ENCODE data around the gene SPATS1. TPM values are rescaled to one million over a fixed set of nuclear protein-coding genes. Genes with fewer than 3 reads are reported as not detected.

Gene SPATS1
- total RNA-seq, 1 experiment from 2014 or later: not detected

DNA sequence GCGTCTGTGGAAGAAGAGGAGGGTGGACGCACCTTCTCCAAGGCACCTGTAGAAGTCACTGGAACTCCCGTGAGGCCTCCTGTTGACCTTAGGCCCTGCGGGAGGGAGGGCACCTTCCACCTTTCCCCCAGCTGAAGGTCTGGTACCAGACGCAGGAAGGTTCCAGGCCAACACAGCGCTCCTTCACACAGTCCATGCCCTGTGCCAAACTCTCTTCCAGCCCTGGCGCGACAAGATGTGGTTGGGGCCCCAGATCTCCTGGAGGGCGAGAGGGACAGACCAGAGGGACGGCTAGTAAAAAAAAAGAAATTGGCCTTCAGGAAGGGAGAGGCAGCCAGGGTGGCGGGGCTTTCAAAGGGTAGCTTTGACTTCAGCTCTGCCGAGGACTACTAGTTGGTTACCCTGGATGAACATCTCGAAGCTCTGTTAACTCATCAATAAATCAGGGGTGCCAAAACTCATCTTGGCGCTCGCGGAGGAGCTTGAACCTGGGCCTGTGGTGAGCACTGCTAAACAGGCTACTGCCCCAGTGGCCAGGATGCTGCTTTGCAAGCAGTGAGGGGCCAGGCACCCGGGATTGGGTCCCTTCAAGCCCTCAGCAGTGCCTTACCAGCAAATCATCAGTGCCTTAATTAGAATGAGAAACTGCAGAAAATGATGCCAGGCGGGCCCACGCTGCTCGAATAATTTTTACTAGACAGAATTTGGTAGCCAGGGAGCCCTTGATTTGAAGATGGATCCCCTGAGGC lies 44.2 kb upstream of the SPATS1 start:
- CTCF ChIA-PET: interaction anchor here (0.8 to 5.3 kb wide), 9 partner anchors 14 to 52 kb away, joined by 3 to 37 read pairs (median 4); partner anchors contain the start of genes AARS2 and HSP90AB1
- Mint-ChIP-seq H3K27ac (no peak overlapping the region), H3K4me1 (peaks cover 11% of the 10 kb centered on the region), H3K36me3 (peaks cover 28% of the 10 kb centered on the region), H3K27me3 (ENCODE audit: low read depth) (peaks cover 36% of the 10 kb centered on the region), H3K9me3 (no peaks in the 10 kb centered on the region), H3K4me3 (peak overlapping the region; percentile 66)
- DNase-seq (ENCODE audit: low spot score) (no peak), ATAC-seq (peak; percentile 55)
- POLR2A ChIA-PET: interaction anchor here (0.8 to 2.4 kb wide), 4 partner anchors 14 to 42 kb away, joined by 3 to 7 read pairs (median 4); partner anchors contain the start of gene AARS2
- TF ChIP-seq GTF2I (CRISPR knock-in tag; conservative IDR thresholded peaks at IDR 0.05) (peak; percentile 57; the same call in 1 of the 2 replicates), OVOL2 (CRISPR knock-in tag; IDR thresholded peaks at IDR 0.05; ENCODE audit: borderline replicate concordance) (no peak), EMX1 (CRISPR knock-in tag; IDR thresholded peaks at IDR 0.05) (no peak), RELA (CRISPR knock-in tag; IDR thresholded peaks at IDR 0.05; ENCODE audit: borderline replicate concordance) (no peak), SMAD3 (CRISPR knock-in tag; IDR thresholded peaks at IDR 0.05; ENCODE audit: borderline replicate concordance) (no peak), SP1 (CRISPR knock-in tag; conservative IDR thresholded peaks at IDR 0.05) (no peak), ZNF396 (CRISPR knock-in tag; IDR thresholded peaks at IDR 0.05; ENCODE audit: borderline replicate concordance) (no peak), NR2C2 (CRISPR knock-in tag; IDR thresholded peaks at IDR 0.05) (no peak), PRRX2 (CRISPR knock-in tag; IDR thresholded peaks at IDR 0.05) (no peak), ZNF423 (CRISPR knock-in tag; IDR thresholded peaks at IDR 0.05) (no peak)
- TF ChIP-seq, protein P1, sequence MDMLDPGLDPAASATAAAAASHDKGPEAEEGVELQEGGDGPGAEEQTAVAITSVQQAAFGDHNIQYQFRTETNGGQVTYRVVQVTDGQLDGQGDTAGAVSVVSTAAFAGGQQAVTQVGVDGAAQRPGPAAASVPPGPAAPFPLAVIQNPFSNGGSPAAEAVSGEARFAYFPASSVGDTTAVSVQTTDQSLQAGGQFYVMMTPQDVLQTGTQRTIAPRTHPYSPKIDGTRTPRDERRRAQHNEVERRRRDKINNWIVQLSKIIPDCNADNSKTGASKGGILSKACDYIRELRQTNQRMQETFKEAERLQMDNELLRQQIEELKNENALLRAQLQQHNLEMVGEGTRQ (CRISPR knock-in tag; IDR thresholded peaks at IDR 0.05): no peak
- TF ChIP-seq, protein P2, sequence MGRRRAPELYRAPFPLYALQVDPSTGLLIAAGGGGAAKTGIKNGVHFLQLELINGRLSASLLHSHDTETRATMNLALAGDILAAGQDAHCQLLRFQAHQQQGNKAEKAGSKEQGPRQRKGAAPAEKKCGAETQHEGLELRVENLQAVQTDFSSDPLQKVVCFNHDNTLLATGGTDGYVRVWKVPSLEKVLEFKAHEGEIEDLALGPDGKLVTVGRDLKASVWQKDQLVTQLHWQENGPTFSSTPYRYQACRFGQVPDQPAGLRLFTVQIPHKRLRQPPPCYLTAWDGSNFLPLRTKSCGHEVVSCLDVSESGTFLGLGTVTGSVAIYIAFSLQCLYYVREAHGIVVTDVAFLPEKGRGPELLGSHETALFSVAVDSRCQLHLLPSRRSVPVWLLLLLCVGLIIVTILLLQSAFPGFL (CRISPR knock-in tag; IDR thresholded peaks at IDR 0.05; ENCODE audit: borderline replicate concordance): no peak
- TF ChIP-seq, protein P3, sequence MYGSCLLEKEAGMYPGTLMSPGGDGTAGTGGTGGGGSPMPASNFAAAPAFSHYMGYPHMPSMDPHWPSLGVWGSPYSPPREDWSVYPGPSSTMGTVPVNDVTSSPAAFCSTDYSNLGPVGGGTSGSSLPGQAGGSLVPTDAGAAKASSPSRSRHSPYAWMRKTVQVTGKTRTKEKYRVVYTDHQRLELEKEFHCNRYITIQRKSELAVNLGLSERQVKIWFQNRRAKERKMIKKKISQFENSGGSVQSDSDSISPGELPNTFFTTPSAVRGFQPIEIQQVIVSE (CRISPR knock-in tag; IDR thresholded peaks at IDR 0.05; ENCODE audit: borderline replicate concordance): no peak
- TF ChIP-seq, protein P4, sequence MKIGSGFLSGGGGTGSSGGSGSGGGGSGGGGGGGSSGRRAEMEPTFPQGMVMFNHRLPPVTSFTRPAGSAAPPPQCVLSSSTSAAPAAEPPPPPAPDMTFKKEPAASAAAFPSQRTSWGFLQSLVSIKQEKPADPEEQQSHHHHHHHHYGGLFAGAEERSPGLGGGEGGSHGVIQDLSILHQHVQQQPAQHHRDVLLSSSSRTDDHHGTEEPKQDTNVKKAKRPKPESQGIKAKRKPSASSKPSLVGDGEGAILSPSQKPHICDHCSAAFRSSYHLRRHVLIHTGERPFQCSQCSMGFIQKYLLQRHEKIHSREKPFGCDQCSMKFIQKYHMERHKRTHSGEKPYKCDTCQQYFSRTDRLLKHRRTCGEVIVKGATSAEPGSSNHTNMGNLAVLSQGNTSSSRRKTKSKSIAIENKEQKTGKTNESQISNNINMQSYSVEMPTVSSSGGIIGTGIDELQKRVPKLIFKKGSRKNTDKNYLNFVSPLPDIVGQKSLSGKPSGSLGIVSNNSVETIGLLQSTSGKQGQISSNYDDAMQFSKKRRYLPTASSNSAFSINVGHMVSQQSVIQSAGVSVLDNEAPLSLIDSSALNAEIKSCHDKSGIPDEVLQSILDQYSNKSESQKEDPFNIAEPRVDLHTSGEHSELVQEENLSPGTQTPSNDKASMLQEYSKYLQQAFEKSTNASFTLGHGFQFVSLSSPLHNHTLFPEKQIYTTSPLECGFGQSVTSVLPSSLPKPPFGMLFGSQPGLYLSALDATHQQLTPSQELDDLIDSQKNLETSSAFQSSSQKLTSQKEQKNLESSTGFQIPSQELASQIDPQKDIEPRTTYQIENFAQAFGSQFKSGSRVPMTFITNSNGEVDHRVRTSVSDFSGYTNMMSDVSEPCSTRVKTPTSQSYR (CRISPR knock-in tag; IDR thresholded peaks at IDR 0.05): no peak
- TF ChIP-seq, protein P5, sequence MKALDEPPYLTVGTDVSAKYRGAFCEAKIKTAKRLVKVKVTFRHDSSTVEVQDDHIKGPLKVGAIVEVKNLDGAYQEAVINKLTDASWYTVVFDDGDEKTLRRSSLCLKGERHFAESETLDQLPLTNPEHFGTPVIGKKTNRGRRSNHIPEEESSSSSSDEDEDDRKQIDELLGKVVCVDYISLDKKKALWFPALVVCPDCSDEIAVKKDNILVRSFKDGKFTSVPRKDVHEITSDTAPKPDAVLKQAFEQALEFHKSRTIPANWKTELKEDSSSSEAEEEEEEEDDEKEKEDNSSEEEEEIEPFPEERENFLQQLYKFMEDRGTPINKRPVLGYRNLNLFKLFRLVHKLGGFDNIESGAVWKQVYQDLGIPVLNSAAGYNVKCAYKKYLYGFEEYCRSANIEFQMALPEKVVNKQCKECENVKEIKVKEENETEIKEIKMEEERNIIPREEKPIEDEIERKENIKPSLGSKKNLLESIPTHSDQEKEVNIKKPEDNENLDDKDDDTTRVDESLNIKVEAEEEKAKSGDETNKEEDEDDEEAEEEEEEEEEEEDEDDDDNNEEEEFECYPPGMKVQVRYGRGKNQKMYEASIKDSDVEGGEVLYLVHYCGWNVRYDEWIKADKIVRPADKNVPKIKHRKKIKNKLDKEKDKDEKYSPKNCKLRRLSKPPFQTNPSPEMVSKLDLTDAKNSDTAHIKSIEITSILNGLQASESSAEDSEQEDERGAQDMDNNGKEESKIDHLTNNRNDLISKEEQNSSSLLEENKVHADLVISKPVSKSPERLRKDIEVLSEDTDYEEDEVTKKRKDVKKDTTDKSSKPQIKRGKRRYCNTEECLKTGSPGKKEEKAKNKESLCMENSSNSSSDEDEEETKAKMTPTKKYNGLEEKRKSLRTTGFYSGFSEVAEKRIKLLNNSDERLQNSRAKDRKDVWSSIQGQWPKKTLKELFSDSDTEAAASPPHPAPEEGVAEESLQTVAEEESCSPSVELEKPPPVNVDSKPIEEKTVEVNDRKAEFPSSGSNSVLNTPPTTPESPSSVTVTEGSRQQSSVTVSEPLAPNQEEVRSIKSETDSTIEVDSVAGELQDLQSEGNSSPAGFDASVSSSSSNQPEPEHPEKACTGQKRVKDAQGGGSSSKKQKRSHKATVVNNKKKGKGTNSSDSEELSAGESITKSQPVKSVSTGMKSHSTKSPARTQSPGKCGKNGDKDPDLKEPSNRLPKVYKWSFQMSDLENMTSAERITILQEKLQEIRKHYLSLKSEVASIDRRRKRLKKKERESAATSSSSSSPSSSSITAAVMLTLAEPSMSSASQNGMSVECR (CRISPR knock-in tag; IDR thresholded peaks at IDR 0.05; ENCODE audit: borderline replicate concordance): no peak
- TF ChIP-seq, protein P6, sequence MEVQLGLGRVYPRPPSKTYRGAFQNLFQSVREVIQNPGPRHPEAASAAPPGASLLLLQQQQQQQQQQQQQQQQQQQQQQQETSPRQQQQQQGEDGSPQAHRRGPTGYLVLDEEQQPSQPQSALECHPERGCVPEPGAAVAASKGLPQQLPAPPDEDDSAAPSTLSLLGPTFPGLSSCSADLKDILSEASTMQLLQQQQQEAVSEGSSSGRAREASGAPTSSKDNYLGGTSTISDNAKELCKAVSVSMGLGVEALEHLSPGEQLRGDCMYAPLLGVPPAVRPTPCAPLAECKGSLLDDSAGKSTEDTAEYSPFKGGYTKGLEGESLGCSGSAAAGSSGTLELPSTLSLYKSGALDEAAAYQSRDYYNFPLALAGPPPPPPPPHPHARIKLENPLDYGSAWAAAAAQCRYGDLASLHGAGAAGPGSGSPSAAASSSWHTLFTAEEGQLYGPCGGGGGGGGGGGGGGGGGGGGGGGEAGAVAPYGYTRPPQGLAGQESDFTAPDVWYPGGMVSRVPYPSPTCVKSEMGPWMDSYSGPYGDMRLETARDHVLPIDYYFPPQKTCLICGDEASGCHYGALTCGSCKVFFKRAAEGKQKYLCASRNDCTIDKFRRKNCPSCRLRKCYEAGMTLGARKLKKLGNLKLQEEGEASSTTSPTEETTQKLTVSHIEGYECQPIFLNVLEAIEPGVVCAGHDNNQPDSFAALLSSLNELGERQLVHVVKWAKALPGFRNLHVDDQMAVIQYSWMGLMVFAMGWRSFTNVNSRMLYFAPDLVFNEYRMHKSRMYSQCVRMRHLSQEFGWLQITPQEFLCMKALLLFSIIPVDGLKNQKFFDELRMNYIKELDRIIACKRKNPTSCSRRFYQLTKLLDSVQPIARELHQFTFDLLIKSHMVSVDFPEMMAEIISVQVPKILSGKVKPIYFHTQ (CRISPR knock-in tag; IDR thresholded peaks at IDR 0.05): 0 out of 2 replicates have a peak, but pooled peaks have one; percentile 3
- TF ChIP-seq, protein P7, sequence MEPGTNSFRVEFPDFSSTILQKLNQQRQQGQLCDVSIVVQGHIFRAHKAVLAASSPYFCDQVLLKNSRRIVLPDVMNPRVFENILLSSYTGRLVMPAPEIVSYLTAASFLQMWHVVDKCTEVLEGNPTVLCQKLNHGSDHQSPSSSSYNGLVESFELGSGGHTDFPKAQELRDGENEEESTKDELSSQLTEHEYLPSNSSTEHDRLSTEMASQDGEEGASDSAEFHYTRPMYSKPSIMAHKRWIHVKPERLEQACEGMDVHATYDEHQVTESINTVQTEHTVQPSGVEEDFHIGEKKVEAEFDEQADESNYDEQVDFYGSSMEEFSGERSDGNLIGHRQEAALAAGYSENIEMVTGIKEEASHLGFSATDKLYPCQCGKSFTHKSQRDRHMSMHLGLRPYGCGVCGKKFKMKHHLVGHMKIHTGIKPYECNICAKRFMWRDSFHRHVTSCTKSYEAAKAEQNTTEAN (CRISPR knock-in tag; IDR thresholded peaks at IDR 0.05): 0 out of 2 replicates have a peak, but pooled peaks have one; percentile 37
- TF ChIP-seq, protein P8, sequence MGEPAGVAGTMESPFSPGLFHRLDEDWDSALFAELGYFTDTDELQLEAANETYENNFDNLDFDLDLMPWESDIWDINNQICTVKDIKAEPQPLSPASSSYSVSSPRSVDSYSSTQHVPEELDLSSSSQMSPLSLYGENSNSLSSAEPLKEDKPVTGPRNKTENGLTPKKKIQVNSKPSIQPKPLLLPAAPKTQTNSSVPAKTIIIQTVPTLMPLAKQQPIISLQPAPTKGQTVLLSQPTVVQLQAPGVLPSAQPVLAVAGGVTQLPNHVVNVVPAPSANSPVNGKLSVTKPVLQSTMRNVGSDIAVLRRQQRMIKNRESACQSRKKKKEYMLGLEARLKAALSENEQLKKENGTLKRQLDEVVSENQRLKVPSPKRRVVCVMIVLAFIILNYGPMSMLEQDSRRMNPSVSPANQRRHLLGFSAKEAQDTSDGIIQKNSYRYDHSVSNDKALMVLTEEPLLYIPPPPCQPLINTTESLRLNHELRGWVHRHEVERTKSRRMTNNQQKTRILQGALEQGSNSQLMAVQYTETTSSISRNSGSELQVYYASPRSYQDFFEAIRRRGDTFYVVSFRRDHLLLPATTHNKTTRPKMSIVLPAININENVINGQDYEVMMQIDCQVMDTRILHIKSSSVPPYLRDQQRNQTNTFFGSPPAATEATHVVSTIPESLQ (CRISPR knock-in tag; IDR thresholded peaks at IDR 0.05): no peak
- TF ChIP-seq, protein P9, sequence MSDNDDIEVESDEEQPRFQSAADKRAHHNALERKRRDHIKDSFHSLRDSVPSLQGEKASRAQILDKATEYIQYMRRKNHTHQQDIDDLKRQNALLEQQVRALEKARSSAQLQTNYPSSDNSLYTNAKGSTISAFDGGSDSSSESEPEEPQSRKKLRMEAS (CRISPR knock-in tag; IDR thresholded peaks at IDR 0.05): no peak
